ENCODE measurements around the gene FADS1.

FADS1 gene

DNA sequence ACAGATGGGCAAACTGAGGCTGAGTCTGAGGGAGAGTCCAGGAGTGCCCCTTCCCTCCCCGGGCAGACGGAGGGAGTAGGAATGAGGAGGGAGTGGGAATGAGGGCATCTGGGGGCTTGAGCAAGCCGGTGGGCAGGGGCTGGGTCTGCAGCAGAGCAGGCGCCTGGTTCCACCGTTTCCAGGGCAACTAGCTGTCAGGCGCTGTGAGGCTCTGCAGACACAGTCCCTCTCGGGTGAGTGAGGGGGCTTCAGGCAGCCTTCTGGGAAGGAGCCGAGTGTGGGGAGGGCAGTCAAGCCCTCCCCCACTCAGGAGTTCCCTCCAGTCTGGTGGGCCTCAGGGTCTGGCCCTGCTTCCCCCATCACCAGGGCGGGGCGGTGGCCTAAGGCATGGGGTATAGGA is 43.4 kb downstream of the FADS1 start:
- H3K9me3 ChIP-seq (ENCODE audit: low read length): no peaks in the 10 kb centered on the region
- H3K4me3 ChIP-seq (ENCODE audit: low read depth, low read length, poor library complexity, severe bottlenecking): no peak overlapping the region
- no peaks in the 10 kb centered on the region; the same call in 1 of the 2 replicates for H3K27me3 ChIP-seq (ENCODE audit: insufficient read depth, low read length)
- no peak overlapping the region for H3K27ac ChIP-seq (ENCODE audit: low read depth, low read length, poor library complexity, severe bottlenecking)
- no peaks in the 10 kb centered on the region for H4K20me1 ChIP-seq (ENCODE audit: insufficient read depth, low read length)
- H3K36me3 ChIP-seq (ENCODE audit: insufficient read depth, low read length): no peaks in the 10 kb centered on the region
- no peak for TF ChIP-seq EZH2 (IDR thresholded peaks at IDR 0.05; ENCODE audit: borderline replicate concordance, low read length)
- TF ChIP-seq, protein P1, sequence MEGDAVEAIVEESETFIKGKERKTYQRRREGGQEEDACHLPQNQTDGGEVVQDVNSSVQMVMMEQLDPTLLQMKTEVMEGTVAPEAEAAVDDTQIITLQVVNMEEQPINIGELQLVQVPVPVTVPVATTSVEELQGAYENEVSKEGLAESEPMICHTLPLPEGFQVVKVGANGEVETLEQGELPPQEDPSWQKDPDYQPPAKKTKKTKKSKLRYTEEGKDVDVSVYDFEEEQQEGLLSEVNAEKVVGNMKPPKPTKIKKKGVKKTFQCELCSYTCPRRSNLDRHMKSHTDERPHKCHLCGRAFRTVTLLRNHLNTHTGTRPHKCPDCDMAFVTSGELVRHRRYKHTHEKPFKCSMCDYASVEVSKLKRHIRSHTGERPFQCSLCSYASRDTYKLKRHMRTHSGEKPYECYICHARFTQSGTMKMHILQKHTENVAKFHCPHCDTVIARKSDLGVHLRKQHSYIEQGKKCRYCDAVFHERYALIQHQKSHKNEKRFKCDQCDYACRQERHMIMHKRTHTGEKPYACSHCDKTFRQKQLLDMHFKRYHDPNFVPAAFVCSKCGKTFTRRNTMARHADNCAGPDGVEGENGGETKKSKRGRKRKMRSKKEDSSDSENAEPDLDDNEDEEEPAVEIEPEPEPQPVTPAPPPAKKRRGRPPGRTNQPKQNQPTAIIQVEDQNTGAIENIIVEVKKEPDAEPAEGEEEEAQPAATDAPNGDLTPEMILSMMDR (IDR thresholded peaks at IDR 0.05; ENCODE audit: low read length): no peak
- H2AFZ ChIP-seq (ENCODE audit: low read length): no peak overlapping the region
- H3F3A ChIP-seq (ENCODE audit: insufficient read depth, low read length): no peaks in the 10 kb centered on the region
- no peak overlapping the region for H3K4me2 ChIP-seq (ENCODE audit: low read length)
- H3K9ac ChIP-seq (ENCODE audit: low read length): no peak overlapping the region
- H3K4me1 ChIP-seq (ENCODE audit: insufficient read depth, low read length, severe bottlenecking): peaks cover 9% of the 10 kb centered on the region
- H3K9me2 ChIP-seq (ENCODE audit: low read depth, low read length): no peaks in the 10 kb centered on the region
- H3K79me2 ChIP-seq (ENCODE audit: insufficient read depth, low read length): no peaks in the 10 kb centered on the region

DNA sequence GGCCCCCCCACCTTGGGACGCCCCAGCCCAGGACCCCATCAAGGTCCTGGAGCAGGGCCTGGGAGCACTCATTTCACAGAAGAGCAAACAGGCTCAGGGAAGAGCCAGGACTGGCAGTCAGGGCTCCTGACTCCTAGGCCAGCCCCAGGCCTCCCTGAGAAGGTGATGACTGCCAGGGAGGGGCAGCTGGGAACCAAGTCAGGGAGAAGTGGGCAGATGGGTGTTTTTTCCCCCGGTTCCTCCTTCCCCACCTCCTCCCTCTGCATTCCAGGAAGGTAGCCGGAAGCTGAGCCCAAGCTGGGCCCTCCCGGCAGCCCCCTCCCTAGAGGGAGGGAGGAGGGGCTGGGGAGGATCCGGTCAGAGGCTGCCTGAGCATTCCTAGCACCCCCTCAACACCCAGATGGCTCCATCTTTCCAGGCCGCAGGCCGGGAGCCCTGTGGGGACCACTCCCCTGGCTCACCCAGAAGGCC is 44.8 kb downstream of the FADS1 start:
- Histone ChIP-seq H3K4me3 (ENCODE audit: low read depth, low read length, poor library complexity, severe bottlenecking) (no peak overlapping the region), H3K79me2 (ENCODE audit: insufficient read depth, low read length) (no peaks in the 10 kb centered on the region), H3K4me1 (ENCODE audit: insufficient read depth, low read length, severe bottlenecking) (peaks cover 7% of the 10 kb centered on the region), H3F3A (ENCODE audit: insufficient read depth, low read length) (no peaks in the 10 kb centered on the region), H3K27ac (ENCODE audit: low read depth, low read length, poor library complexity, severe bottlenecking) (no peak overlapping the region), H3K4me2 (ENCODE audit: low read length) (no peak overlapping the region), H4K20me1 (ENCODE audit: insufficient read depth, low read length) (no peaks in the 10 kb centered on the region), H3K9me2 (ENCODE audit: low read depth, low read length) (no peaks in the 10 kb centered on the region), H3K27me3 (ENCODE audit: insufficient read depth, low read length) (no peaks in the 10 kb centered on the region), H3K9me3 (ENCODE audit: low read length) (no peaks in the 10 kb centered on the region), H3K36me3 (ENCODE audit: insufficient read depth, low read length) (no peaks in the 10 kb centered on the region), H3K9ac (ENCODE audit: low read length) (no peak overlapping the region), H2AFZ (ENCODE audit: low read length) (no peak overlapping the region)
- TF ChIP-seq, protein P1 (IDR thresholded peaks at IDR 0.05; ENCODE audit: low read length): no peak
- TF ChIP-seq EZH2 (IDR thresholded peaks at IDR 0.05; ENCODE audit: borderline replicate concordance, low read length): no peak

GRCh38 chr11:61771195-61771894 is 45.5 kb downstream of the FADS1 start:
- no peaks in the 10 kb centered on the region for H3F3A ChIP-seq (ENCODE audit: insufficient read depth, low read length)
- peaks cover 5% of the 10 kb centered on the region for H3K4me1 ChIP-seq (ENCODE audit: insufficient read depth, low read length, severe bottlenecking)
- H3K9ac ChIP-seq (ENCODE audit: low read length): no peak overlapping the region
- H3K4me3 ChIP-seq (ENCODE audit: low read depth, low read length, poor library complexity, severe bottlenecking): no peak overlapping the region
- H3K9me3 ChIP-seq (ENCODE audit: low read length): no peaks in the 10 kb centered on the region
- H3K4me2 ChIP-seq (ENCODE audit: low read length): no peak overlapping the region
- H2AFZ ChIP-seq (ENCODE audit: low read length): no peak overlapping the region
- no peak for TF ChIP-seq EZH2 (IDR thresholded peaks at IDR 0.05; ENCODE audit: borderline replicate concordance, low read length)
- TF ChIP-seq, protein P1 (IDR thresholded peaks at IDR 0.05; ENCODE audit: low read length): no peak
- no peaks in the 10 kb centered on the region for H3K79me2 ChIP-seq (ENCODE audit: insufficient read depth, low read length)
- H3K36me3 ChIP-seq (ENCODE audit: insufficient read depth, low read length): no peaks in the 10 kb centered on the region
- H3K9me2 ChIP-seq (ENCODE audit: low read depth, low read length): no peaks in the 10 kb centered on the region
- no peak overlapping the region for H3K27ac ChIP-seq (ENCODE audit: low read depth, low read length, poor library complexity, severe bottlenecking)
- no peaks in the 10 kb centered on the region for H3K27me3 ChIP-seq (ENCODE audit: insufficient read depth, low read length)
- no peaks in the 10 kb centered on the region for H4K20me1 ChIP-seq (ENCODE audit: insufficient read depth, low read length)
